GM18858 (cell line): ENCODE results near the gene VEGFD.

Experiments
- ATAC-seq: cut with Tn5 transposase; IDR thresholded peaks from one replicate; pipeline ENCODE4 v1.9.1; 2021; ENCODE audit not compliant: unreplicated experiment

The VEGFD gene

GRCh38 chrX:15359701-15360100 lies 24.5 kb downstream of the VEGFD start:
- ATAC-seq: no peak

- no peak for ATAC-seq
Observed at GRCh38 chrX:15358533-15358932, 25.7 kb downstream of the VEGFD start.

- no peak for ATAC-seq
Observed at GRCh38 chrX:15356444-15356843, 27.8 kb downstream of the VEGFD start.

- ATAC-seq: no peak
Observed at GRCh38 chrX:15350329-15350996, 33.8 kb downstream of the VEGFD start.

- ATAC-seq: no peak
Observed at GRCh38 chrX:15349046-15349445, 35.2 kb downstream of the VEGFD start.

- ATAC-seq: no peak
Observed at GRCh38 chrX:15345976-15346375, 38.2 kb downstream of the VEGFD start.

GRCh38 chrX:15344106-15344505 lies 40.1 kb downstream of the VEGFD start:
- ATAC-seq: no peak

GRCh38 chrX:15343075-15343476 lies 41.1 kb downstream of the VEGFD start:
- ATAC-seq: no peak

- no peak for ATAC-seq
Observed at GRCh38 chrX:15340867-15341266, 43.3 kb downstream of the VEGFD start.

- ATAC-seq: no peak
Observed at GRCh38 chrX:15336023-15336413, 48.2 kb downstream of the VEGFD start.

GRCh38 chrX:15335135-15336022 lies 48.8 kb downstream of the VEGFD start, which contains the start of gene PIGA:
TSS of gene PIGA (minus strand) at chrX:15335523. CDS start at chrX:15331930, 3,593 bp downstream.
- peak; percentile 98 for ATAC-seq

GRCh38 chrX:15334561-15334960 lies 49.7 kb downstream of the VEGFD start:
- ATAC-seq: no peak

- no peak for ATAC-seq
Observed at GRCh38 chrX:15328821-15329220, 55.4 kb downstream of the VEGFD start.

- ATAC-seq: no peak
Observed at GRCh38 chrX:15328131-15328530, 56.1 kb downstream of the VEGFD start.

- no peak for ATAC-seq
Observed at GRCh38 chrX:15322472-15322871, 61.7 kb downstream of the VEGFD start.

GRCh38 chrX:15322072-15322471 lies 62.1 kb downstream of the VEGFD start:
- ATAC-seq: no peak

GRCh38 chrX:15321447-15321846 lies 62.8 kb downstream of the VEGFD start:
- ATAC-seq: no peak

GRCh38 chrX:15320297-15320696 lies 63.9 kb downstream of the VEGFD start:
- no peak for ATAC-seq

- ATAC-seq: no peak
Observed at GRCh38 chrX:15319075-15319474, 65.1 kb downstream of the VEGFD start.

GRCh38 chrX:15315509-15315908 lies 68.7 kb downstream of the VEGFD start, which contains the start of gene ASB11:
TSS of gene ASB11 (minus strand) at chrX:15315640. CDS start at chrX:15315605, 35 bp downstream.
- ATAC-seq: no peak

GRCh38 chrX:15314472-15314871 lies 69.7 kb downstream of the VEGFD start:
- ATAC-seq: no peak

- ATAC-seq: no peak
Observed at GRCh38 chrX:15311119-15311518, 73.1 kb downstream of the VEGFD start.
